Endothelial cell of umbilical vein (primary cell): ENCODE measurements around the gene LLGL2. TPM values are rescaled to one million over a fixed set of nuclear protein-coding genes. Genes with fewer than 3 reads are reported as not detected.

ENCODE experiments used
- BruUV-seq: library from RNA; stranded (reverse); fragments of 400-500 nt; replicated peaks from 2 replicates; lab custom pipeline; 2021; lab: Mats Ljungman, UMichigan
- CTCF ChIA-PET: fragments of 300-600, 350-600 bp; sonication (Branson Sonifier 250); formaldehyde crosslinking; loops from one replicate; lab custom pipeline; 2021; ENCODE audit warnings: antibody characterized with exemption, inconsistent platforms; lab: Charles Lee
- POLR2A ChIA-PET: fragments of 300-600, 350-600 bp; sonication (Branson Sonifier 250); formaldehyde crosslinking; loops from one replicate; lab custom pipeline; 2021; ENCODE audit warnings: antibody characterized with exemption, inconsistent platforms; lab: Charles Lee
- DNase-seq: peaks from one replicate; pipeline ENCODE4 v3.0.0-alpha.2; 2011; ENCODE audit warnings: low read depth, low spot score
- FAIRE-seq: peaks from 2 replicates; lab custom pipeline; 2011; peaks lifted over from hg19 to GRCh38; lab: Jason Lieb, UNC
- H2AFZ ChIP-seq: 2 replicates; pipeline ENCODE4 v1.6.0; 2012; ENCODE audit warnings: low read depth, low read length, control low read depth, inconsistent platforms
- H3K27ac ChIP-seq: 2 replicates; pipeline ENCODE4 v1.5.1; 2011; ENCODE audit warnings: low read depth, mild to moderate bottlenecking, control low read depth, low read length, moderate library complexity; ENCODE audit not compliant: insufficient read depth
- H3K27me3 ChIP-seq, 2 experiments: 2 replicates each; pipeline versions ENCODE4 v1.6.0 to v1.6.1; 2011; ENCODE audit warnings: low read length in 2 of 2, mixed read lengths in 1 of 2; ENCODE audit not compliant: control insufficient read depth in 2 of 2, insufficient read depth in 2 of 2
- H3K36me3 ChIP-seq, 2 experiments: 2 replicates in 1 of 2; 3 replicates in 1 of 2; pipeline ENCODE4 v1.5.1; 2011; ENCODE audit warnings: low read length in 2 of 2, mild to moderate bottlenecking in 1 of 2, moderate library complexity in 1 of 2; ENCODE audit not compliant: control insufficient read depth in 2 of 2, insufficient read depth in 2 of 2; ENCODE audit errors: extremely low read depth in 1 of 2
- H3K4me1 ChIP-seq: 3 replicates; pipeline ENCODE4 v1.5.1; 2011; ENCODE audit warnings: mild to moderate bottlenecking, low read length; ENCODE audit not compliant: control insufficient read depth, insufficient read depth; ENCODE audit errors: extremely low read depth
- H3K4me2 ChIP-seq: 2 replicates; pipeline ENCODE4 v1.6.1; 2011; ENCODE audit warnings: low read length, control low read depth, mixed read lengths; ENCODE audit not compliant: insufficient read depth
- H3K4me3 ChIP-seq, 3 experiments: fragments of 200-600 bp in 1 of 3; sonication (generic), shearing (Covaris generic) in 1 of 3; replicated peaks in 1 of 3; 2 replicates each; pipeline ENCODE4 v1.5.1; 2011 to 2016; ENCODE audit warnings: control low read depth in 3 of 3, low read length in 3 of 3, mild to moderate bottlenecking in 2 of 3, inconsistent platforms in 1 of 3, low read depth in 1 of 3, moderate library complexity in 1 of 3; ENCODE audit not compliant: insufficient read depth in 1 of 3
- H3K79me2 ChIP-seq: 2 replicates; pipeline ENCODE4 v1.6.0; 2012; ENCODE audit warnings: low read length, inconsistent platforms; ENCODE audit not compliant: control insufficient read depth, insufficient read depth
- H3K9ac ChIP-seq: replicated peaks from 2 replicates; pipeline ENCODE3; 2011; ENCODE audit warnings: low read length, control low read depth; ENCODE audit not compliant: insufficient read depth; ENCODE audit errors: extremely low read depth
- H3K9me1 ChIP-seq: replicated peaks from 3 replicates; pipeline ENCODE4 v1.6.0; 2011; ENCODE audit warnings: mild to moderate bottlenecking, low read length; ENCODE audit not compliant: control insufficient read depth, insufficient read depth; ENCODE audit errors: extremely low read depth
- H3K9me3 ChIP-seq: replicated peaks from 2 replicates; pipeline ENCODE4 v1.5.1; 2012; ENCODE audit warnings: low read length, inconsistent platforms; ENCODE audit not compliant: control insufficient read depth, insufficient read depth
- H4K20me1 ChIP-seq: replicated peaks from 2 replicates; pipeline ENCODE3; 2011; ENCODE audit warnings: mild to moderate bottlenecking, low read length; ENCODE audit not compliant: control insufficient read depth, insufficient read depth; ENCODE audit errors: extremely low read depth
- CTCF ChIP-seq, 2 donors: IDR thresholded peaks; 1 replicate in 1 of 2; 2 replicates in 1 of 2; pipeline ENCODE4 v1.5.1; 2011; ENCODE audit warnings: low read length in 2 of 2, mild to moderate bottlenecking in 2 of 2, moderate library complexity in 2 of 2, control low read depth in 1 of 2, inconsistent platforms in 1 of 2, low read depth in 1 of 2; ENCODE audit not compliant: insufficient read depth in 1 of 2; ENCODE audit errors: extremely low read depth in 1 of 2
- EZH2 ChIP-seq: IDR thresholded peaks from 2 replicates; pipeline ENCODE4 v1.6.1; 2012; ENCODE audit warnings: borderline replicate concordance, low read depth, mild to moderate bottlenecking, moderate library complexity, low read length, inconsistent platforms; ENCODE audit not compliant: severe bottlenecking
- FOS ChIP-seq: IDR thresholded peaks from 2 replicates; pipeline ENCODE4 v1.6.1; 2011; ENCODE audit warnings: mild to moderate bottlenecking, low read length, moderate library complexity, borderline replicate concordance; ENCODE audit not compliant: insufficient read depth
- GATA2 ChIP-seq: IDR thresholded peaks from 2 replicates; pipeline ENCODE4 v1.7.0; 2011; ENCODE audit warnings: low read depth, mild to moderate bottlenecking, moderate library complexity, mixed read lengths, low read length; ENCODE audit not compliant: insufficient read length, insufficient read depth
- JUN ChIP-seq: IDR thresholded peaks from 2 replicates; pipeline ENCODE4 v1.6.1; 2011; ENCODE audit warnings: borderline replicate concordance, low read depth; ENCODE audit not compliant: insufficient read length, insufficient read depth
- MAX ChIP-seq: IDR thresholded peaks from 2 replicates; pipeline ENCODE4 v1.6.1; 2011; ENCODE audit not compliant: insufficient read depth, insufficient read length
- MYC ChIP-seq: IDR thresholded peaks from one replicate; pipeline ENCODE4 v1.6.1; 2011; ENCODE audit warnings: mild to moderate bottlenecking, low read depth, low read length
- POLR2A ChIP-seq: IDR thresholded peaks from 2 replicates; pipeline ENCODE4 v1.6.1; 2012; ENCODE audit warnings: low read depth, mild to moderate bottlenecking, control low read depth, low read length
- POLR2AphosphoS5 ChIP-seq: IDR thresholded peaks from 2 replicates; pipeline ENCODE4 v1.6.1; 2012; ENCODE audit warnings: low read depth, mild to moderate bottlenecking, control low read depth, low read length, moderate library complexity; ENCODE audit not compliant: insufficient read depth
- dilution Hi-C: fragments of 300-500 bp; cut with MboI; formaldehyde crosslinking; loops from one replicate; pipeline ENCODE4 v1.15.0; 2019; ENCODE audit warnings: low sequenced_read_pairs; ENCODE audit not compliant: extremely low pct_ligation_motif_present
- intact Hi-C: fragments of 100-400 bp; cut with micrococcal nuclease; formaldehyde crosslinking; loops from one replicate; pipeline ENCODE4 v1.10.0; 2022
- polyA plus RNA-seq, 4 experiments: library from polyadenylated mRNA; depleted of rRNA in 3 of 4; stranded (reverse) in 3 of 4; unstranded in 1 of 4; fragments of >200 nt; gene quantifications; 2 replicates each; pipeline versions ENCODE4 v1.2.1 to v1.2.3, GENCODE V29; 2011 to 2012; ENCODE audit warnings: missing spikeins in 1 of 4
- total RNA-seq: library from RNA; stranded (reverse); gene quantifications from 2 replicates; pipeline ENCODE4 v1.2.3, GENCODE V29; 2021

The LLGL2 gene
- total and polyA plus RNA-seq, 2 donors (not counting 3 experiments of a cell fraction or from before 2014, with no cell fraction given), result 5.3 to 5.4 TPM

- no peak for DNase-seq
- H3K9me1 ChIP-seq, result no peaks in the 10 kb centered on the region
- no peak for FAIRE-seq
- peaks cover 2% of the 10 kb centered on the region for H3K79me2 ChIP-seq
- CTCF ChIA-PET, result no interaction called here
- no peaks in the 10 kb centered on the region for H4K20me1 ChIP-seq
- H3K4me2 ChIP-seq, result no peak overlapping the region
- TF ChIP-seq POLR2A (no peak), JUN (no peak), FOS (no peak), EZH2 (no peak), POLR2AphosphoS5 (no peak), CTCF (IDR thresholded peaks at IDR 0.05; ENCODE audit: extremely low read depth in 1 of 2, insufficient read depth in 1 of 2, low read depth in 1 of 2, low read length in 2 of 2) (no peak), GATA2 (no peak), MAX (no peak), MYC (no peak)
- peaks cover 19% of the 10 kb centered on the region for H3K4me1 ChIP-seq
- no peak overlapping the region for H2AFZ ChIP-seq
- no peaks in the 10 kb centered on the region for H3K27me3 ChIP-seq
- POLR2A ChIA-PET, result no interaction called here
- no peaks in the 10 kb centered on the region for H3K9me3 ChIP-seq
- intact Hi-C loops (no loop called here), dilution Hi-C loops (no loop called here)
- no peak overlapping the region for H3K4me3 ChIP-seq
- H3K27ac ChIP-seq, result no peak overlapping the region
- H3K9ac ChIP-seq, result no peak overlapping the region
- peaks cover 0 to 24% of the 10 kb centered on the region in 2 experiments for H3K36me3 ChIP-seq
- no TSS peak for BruUV-seq
These were observed 19.4 kb upstream of the LLGL2 start for GRCh38 chr17:75506134-75506533.
